Breast epithelium (tissue), 4 donors: Measurements from ENCODE around the gene PROCR. TPM values are rescaled to one million over a fixed set of nuclear protein-coding genes. Genes with fewer than 3 reads are reported as not detected.
"Not testable (repeated sequence)": the region's sequence is repeated elsewhere in the genome, so short reads cannot be mapped to it uniquely, and the experiment has no call there.

Experiments used
- DNase-seq, 2 donors: peaks; one replicate each; pipeline ENCODE4 v3.0.0-alpha.2; 2019; ENCODE audit warnings: low spot score in 2 of 2
- H3K27ac ChIP-seq, 2 donors: fragments of 200-600 bp; sonication (generic) in 1 of 2; one replicate each; pipeline ENCODE4 v1.5.1; 2016 to 2019; ENCODE audit warnings: mild to moderate bottlenecking in 1 of 2
- H3K27me3 ChIP-seq, 2 donors: fragments of 200-600 bp; sonication (generic) in 1 of 2; one replicate each; pipeline versions ENCODE4 v1.5.1 to v1.6.0; 2017 to 2019; ENCODE audit warnings: control low read depth in 1 of 2, mild to moderate bottlenecking in 1 of 2
- H3K36me3 ChIP-seq: fragments of 200-600 bp; one replicate; pipeline ENCODE4 v1.5.1; 2019
- H3K4me1 ChIP-seq, 2 donors: fragments of 200-600 bp; sonication (generic); one replicate each; pipeline ENCODE4 v1.5.1; 2016 to 2019; ENCODE audit warnings: control low read depth in 1 of 2
- H3K4me3 ChIP-seq, 3 donors: fragments of 200-600 bp; sonication (generic); 1 replicate in 2 of 3; 2 replicates in 1 of 3; pipeline ENCODE4 v1.5.1; 2016 to 2019; ENCODE audit warnings: mild to moderate bottlenecking in 3 of 3, moderate library complexity in 2 of 3
- H3K9me3 ChIP-seq, 2 donors: fragments of 200-600 bp; sonication (generic) in 1 of 2; one replicate each; pipeline ENCODE4 v1.5.1; 2016 to 2019; ENCODE audit warnings: control low read depth in 1 of 2
- CTCF ChIP-seq, 3 donors: fragments of 450-650 bp; IDR thresholded peaks; one replicate each; pipeline ENCODE4 v1.5.1; 2016 to 2017; ENCODE audit warnings: antibody characterized with exemption in 3 of 3, mild to moderate bottlenecking in 3 of 3, moderate library complexity in 3 of 3
- POLR2A ChIP-seq: fragments of 450-650 bp; IDR thresholded peaks from one replicate; pipeline ENCODE4 v1.6.1; 2016; ENCODE audit warnings: antibody characterized with exemption, mild to moderate bottlenecking, moderate library complexity
- POLR2AphosphoS5 ChIP-seq, 3 donors: sonication (generic); formaldehyde crosslinking; IDR thresholded peaks; one replicate each; pipeline ENCODE4 v1.6.1; 2017; ENCODE audit warnings: antibody characterized with exemption in 3 of 3
- intact Hi-C: fragments of 100-400 bp; cut with DNase I; formaldehyde crosslinking; loops from one replicate; pipeline ENCODE4 v1.15.1; 2023; ENCODE audit warnings: low total_unique reads
- total RNA-seq, 3 donors: library from RNA; depleted of rRNA; stranded (reverse); fragments of >200 nt; gene quantifications; one replicate each; pipeline ENCODE4 v1.1.0, GENCODE V29; 2016

Gene PROCR
- total RNA-seq, 3 donors from 2014 or later, result 34.1 to 87.9 (median 39.8) TPM

GRCh38 chr20:35165221-35166185, 6.4 kb upstream of the PROCR start:
- H3K36me3 ChIP-seq, result no peaks in the 10 kb centered on the region
- H3K9me3 ChIP-seq, result no peaks in the 10 kb centered on the region
- no peak overlapping the region for H3K27ac ChIP-seq
- H3K27me3 ChIP-seq, result no peaks in the 10 kb centered on the region
- no peak for DNase-seq
- TF ChIP-seq CTCF (IDR thresholded peaks at IDR 0.05), result no peak
- no peak for TF ChIP-seq POLR2AphosphoS5 (IDR thresholded peaks at IDR 0.05)
- no peak for TF ChIP-seq POLR2A
- intact Hi-C loops, result no loop called here
- H3K4me3 ChIP-seq, result no peak overlapping the region
- no peaks in the 10 kb centered on the region for H3K4me1 ChIP-seq

GRCh38 chr20:35166242-35166830, 5.5 kb upstream of the PROCR start:
- H3K27me3 ChIP-seq, result no peaks in the 10 kb centered on the region
- H3K36me3 ChIP-seq, result no peaks in the 10 kb centered on the region
- intact Hi-C loops, result no loop called here
- H3K4me3 ChIP-seq, result no peak overlapping the region
- H3K9me3 ChIP-seq, result no peaks in the 10 kb centered on the region
- H3K27ac ChIP-seq, result no peak overlapping the region
- DNase-seq, result peak in 1 of 2 donors; percentile 55
- no peaks in the 10 kb centered on the region for H3K4me1 ChIP-seq
- TF ChIP-seq POLR2AphosphoS5 (IDR thresholded peaks at IDR 0.05) (peak in 1 of 3 donors; percentile 51), CTCF (IDR thresholded peaks at IDR 0.05) (no peak)

- H3K4me3 ChIP-seq, result no peak overlapping the region
- no peaks in the 10 kb centered on the region for H3K4me1 ChIP-seq
- H3K36me3 ChIP-seq, result no peaks in the 10 kb centered on the region
- H3K27me3 ChIP-seq, result no peaks in the 10 kb centered on the region
- no peak for DNase-seq
- H3K27ac ChIP-seq, result no peak overlapping the region
- no peak for TF ChIP-seq POLR2AphosphoS5 (IDR thresholded peaks at IDR 0.05)
- no peak for TF ChIP-seq CTCF (IDR thresholded peaks at IDR 0.05)
- TF ChIP-seq POLR2A, result no peak
- no peaks in the 10 kb centered on the region for H3K9me3 ChIP-seq
- intact Hi-C loops, result no loop called here
Measured at GRCh38 chr20:35167787-35168186, 4.1 kb upstream of the PROCR start.

- H3K27me3 ChIP-seq, H3K27ac ChIP-seq, H3K36me3 ChIP-seq, DNase-seq, H3K4me3 ChIP-seq, intact Hi-C loops, H3K4me1 ChIP-seq, H3K9me3 ChIP-seq: not testable (repeated sequence)
Measured at GRCh38 chr20:35168701-35169409, 3.0 kb upstream of the PROCR start.

GRCh38 chr20:35171438-35171752, 477 bp upstream of the PROCR start:
- intact Hi-C loops, result no loop called here
- Histone ChIP-seq H3K27ac (peak overlapping the region; percentile 77 to 80), H3K4me1 (peaks cover 0 to 3% of the 10 kb centered on the region in 2 donors), H3K9me3 (no peaks in the 10 kb centered on the region), H3K27me3 (no peaks in the 10 kb centered on the region), H3K36me3 (no peaks in the 10 kb centered on the region), H3K4me3 (peak overlapping the region; percentile 45 to 58 (median 49))
- TF ChIP-seq CTCF (IDR thresholded peaks at IDR 0.05) (no peak), POLR2AphosphoS5 (IDR thresholded peaks at IDR 0.05) (no peak), POLR2A (no peak)
- no peak for DNase-seq
